HepG2 (cell line): ENCODE results near the gene SWI5. TPM values are rescaled to one million over a fixed set of nuclear protein-coding genes. Genes with fewer than 3 reads are reported as not detected.
A peak's percentile ranks its signal among the peaks of the same experiment; 100 is the strongest.

Source experiments
- ATAC-seq: fragments of 200-7000 bp; cut with Tn5 transposase; 3 replicates; pipeline ENCODE4 v1.9.1; 2020; ENCODE audit warnings: mild to moderate bottlenecking, moderate library complexity
- BruUV-seq: library from RNA; stranded (reverse); fragments of 400-500 nt; replicated peaks from 2 replicates; lab custom pipeline; 2021; lab: Mats Ljungman, UMichigan
- CTCF ChIA-PET: fragments of 300-600 bp; formaldehyde crosslinking; extraction: SDS; loops from one replicate; lab custom pipeline; 2021; ENCODE audit warnings: low total read pairs, inconsistent platforms, low intra/inter-chr PET ratio; lab: Yijun Ruan, JAX
- POLR2A ChIA-PET: fragments of 350-600 bp; sonication (Branson Sonifier 250); formaldehyde crosslinking; loops from one replicate; lab custom pipeline; 2020; ENCODE audit warnings: antibody characterized with exemption, inconsistent platforms; lab: Yijun Ruan, JAX
- DNase-seq: peaks from one replicate; pipeline ENCODE4 v3.0.0-alpha.2; 2015; ENCODE audit warnings: low spot score
- FAIRE-seq: peaks from 3 replicates; lab custom pipeline; 2011; peaks lifted over from hg19 to GRCh38; lab: Jason Lieb, UNC
- H2AFZ ChIP-seq: one replicate; pipeline ENCODE4 v1.6.1; 2011; ENCODE audit warnings: low read length, inconsistent platforms
- H3K27ac ChIP-seq: fragments of 300-600 bp; 3 replicates; pipeline ENCODE4 v1.8.0; 2011; ENCODE audit warnings: mixed run types, mild to moderate bottlenecking, mixed read lengths, low read length, inconsistent platforms; ENCODE audit not compliant: insufficient read depth; ENCODE audit errors: extremely low read length
- H3K27me3 ChIP-seq, 2 experiments: fragments of 200-600 bp in 1 of 2; 2 replicates in 1 of 2; 3 replicates in 1 of 2; pipeline versions ENCODE4 v1.6.0 to v1.8.0; 2011; ENCODE audit warnings: low read length in 2 of 2, mild to moderate bottlenecking in 2 of 2, moderate library complexity in 2 of 2, inconsistent platforms in 1 of 2; ENCODE audit not compliant: insufficient read depth in 2 of 2, control insufficient read depth in 1 of 2
- H3K36me3 ChIP-seq, 2 experiments: fragments of 200-600 bp in 1 of 2; replicated peaks in 1 of 2; 2 replicates in 1 of 2; 3 replicates in 1 of 2; pipeline versions ENCODE4 v1.5.1 to v1.8.0; 2011; ENCODE audit warnings: low read length in 2 of 2, inconsistent platforms in 1 of 2; ENCODE audit not compliant: insufficient read depth in 2 of 2, control insufficient read depth in 1 of 2
- H3K4me1 ChIP-seq: 2 replicates; pipeline ENCODE4 v1.5.1; 2012; ENCODE audit warnings: low read length, inconsistent platforms; ENCODE audit not compliant: insufficient read depth
- H3K4me2 ChIP-seq: 2 replicates; pipeline ENCODE4 v1.6.0; 2011; ENCODE audit warnings: low read depth, low read length, inconsistent platforms
- H3K4me3 ChIP-seq, 3 experiments: fragments of 200-600 bp in 1 of 3; sonication (generic), shearing (Covaris generic) in 1 of 3; replicated peaks in 1 of 3; 2 replicates each; pipeline ENCODE4 v1.5.1; 2011 to 2016; ENCODE audit warnings: low read length in 3 of 3, inconsistent platforms in 2 of 3, low read depth in 2 of 3, mild to moderate bottlenecking in 2 of 3, control low read depth in 1 of 3, mixed read lengths in 1 of 3; ENCODE audit not compliant: insufficient read depth in 1 of 3
- H3K79me2 ChIP-seq: one replicate; pipeline ENCODE4 v1.6.1; 2011; ENCODE audit warnings: low read length, inconsistent platforms; ENCODE audit not compliant: insufficient read depth
- H3K9ac ChIP-seq: 2 replicates; pipeline ENCODE4 v1.6.0; 2011; ENCODE audit warnings: mild to moderate bottlenecking, low read depth, low read length, inconsistent platforms; ENCODE audit not compliant: insufficient read depth
- H3K9me3 ChIP-seq: 2 replicates; pipeline ENCODE4 v1.5.1; 2012; ENCODE audit warnings: mild to moderate bottlenecking, low read length
- H4K20me1 ChIP-seq: 2 replicates; pipeline ENCODE4 v1.6.0; 2011; ENCODE audit warnings: inconsistent platforms, mild to moderate bottlenecking, low read length, moderate library complexity; ENCODE audit not compliant: insufficient read depth
- ARNT2 ChIP-seq: sonication (generic); formaldehyde crosslinking; IDR thresholded peaks from 2 replicates; pipeline ENCODE4 v1.8.0; 2022; ENCODE audit warnings: mild to moderate bottlenecking, low read depth, missing genetic modification reagents, moderate library complexity
- CHCHD3 ChIP-seq: sonication (generic); formaldehyde crosslinking; IDR thresholded peaks from 2 replicates; pipeline ENCODE4 v1.8.0; 2022; ENCODE audit warnings: mild to moderate bottlenecking, missing genetic modification reagents, moderate library complexity
- DPF2 ChIP-seq: sonication (generic); formaldehyde crosslinking; IDR thresholded peaks from 2 replicates; pipeline ENCODE4 v1.4.0; 2020; ENCODE audit warnings: mild to moderate bottlenecking, low read depth, missing genetic modification reagents, borderline replicate concordance
- ELF4 ChIP-seq: sonication (generic); formaldehyde crosslinking; IDR thresholded peaks from 2 replicates; pipeline ENCODE4 v1.5.0; 2020; ENCODE audit warnings: missing genetic modification reagents, mild to moderate bottlenecking, moderate library complexity, borderline replicate concordance
- FOSL1 ChIP-seq: sonication (generic); formaldehyde crosslinking; IDR thresholded peaks from 2 replicates; pipeline ENCODE4 v1.9.0; 2021; ENCODE audit warnings: missing genetic modification reagents, borderline replicate concordance
- HDAC2 ChIP-seq: sonication (generic); formaldehyde crosslinking; IDR thresholded peaks from 2 replicates; pipeline ENCODE4 v1.4.0; 2020; ENCODE audit warnings: missing genetic modification reagents
- JUNB ChIP-seq: sonication (generic); formaldehyde crosslinking; IDR thresholded peaks from 2 replicates; pipeline ENCODE4 v1.8.0; 2022; ENCODE audit warnings: missing genetic modification reagents, mild to moderate bottlenecking, borderline replicate concordance
- NR2F6 ChIP-seq, 2 experiments: IDR thresholded peaks; 2 replicates each; pipeline ENCODE4 v1.6.1; 2016; ENCODE audit warnings: antibody characterized with exemption in 1 of 2, mild to moderate bottlenecking in 1 of 2
- PAWR ChIP-seq: sonication (generic); formaldehyde crosslinking; IDR thresholded peaks from 2 replicates; pipeline ENCODE4 v1.4.0; 2020; ENCODE audit warnings: missing genetic modification reagents, mild to moderate bottlenecking, borderline replicate concordance
- PAX8 ChIP-seq: sonication (generic); formaldehyde crosslinking; IDR thresholded peaks from 2 replicates; pipeline ENCODE4 v1.8.0; 2022; ENCODE audit warnings: mild to moderate bottlenecking, missing genetic modification reagents, borderline replicate concordance
- PHF20 ChIP-seq: sonication (generic); formaldehyde crosslinking; IDR thresholded peaks from 2 replicates; pipeline ENCODE4 v1.5.0; 2020; ENCODE audit warnings: mild to moderate bottlenecking, missing genetic modification reagents
- POLR2G ChIP-seq: fragments of 200-400 bp; formaldehyde crosslinking; IDR thresholded peaks from 2 replicates; pipeline ENCODE4 v1.6.1; 2018; ENCODE audit warnings: mild to moderate bottlenecking, low read depth, low read length, moderate library complexity
- RBM22 ChIP-seq: fragments of 200-400 bp; formaldehyde crosslinking; optimal IDR thresholded peaks from 2 replicates; pipeline ENCODE3; 2017; ENCODE audit warnings: mild to moderate bottlenecking, low read length, moderate library complexity
- TBL1XR1 ChIP-seq: fragments of 150-350 bp; IDR thresholded peaks from 2 replicates; pipeline ENCODE4 v1.6.1; 2014; ENCODE audit warnings: borderline replicate concordance, low read length; ENCODE audit not compliant: partially characterized antibody
- ZNF317 ChIP-seq: sonication (generic); formaldehyde crosslinking; IDR thresholded peaks from 2 replicates; pipeline ENCODE4 v1.5.0; 2020; ENCODE audit warnings: mild to moderate bottlenecking, missing genetic modification reagents
- ZNF383 ChIP-seq: sonication (generic); formaldehyde crosslinking; IDR thresholded peaks from 2 replicates; pipeline ENCODE4 v1.4.0; 2020; ENCODE audit warnings: missing genetic modification reagents, mild to moderate bottlenecking, borderline replicate concordance
- ZNF446 ChIP-seq: sonication (generic); formaldehyde crosslinking; IDR thresholded peaks from 2 replicates; pipeline ENCODE4 v1.5.0; 2020; ENCODE audit warnings: mild to moderate bottlenecking, missing genetic modification reagents
- ZNF567 ChIP-seq: sonication (generic); formaldehyde crosslinking; IDR thresholded peaks from 2 replicates; pipeline ENCODE4 v1.8.1; 2023; ENCODE audit warnings: mild to moderate bottlenecking, missing genetic modification reagents, borderline replicate concordance
- ZNF629 ChIP-seq: sonication (generic); formaldehyde crosslinking; conservative IDR thresholded peaks from 2 replicates; pipeline ENCODE4 v1.5.0; 2020; ENCODE audit warnings: missing genetic modification reagents
- ZNF652 ChIP-seq: IDR thresholded peaks from 2 replicates; pipeline ENCODE4 v1.6.1; 2016; ENCODE audit warnings: low read depth, borderline replicate concordance
- WGBS: methylation state at CpG from one replicate; pipeline ENCODE4 v1.1.6; 2017; ENCODE audit warnings: low lambda C conversion rate; 5-methylcytosine and 5-hydroxymethylcytosine counted together
- in situ Hi-C: cut with HindIII; loops from 2 replicates; pipeline ENCODE4 v1.10.0; 2017; ENCODE audit warnings: low pct_unique_long_range_greater_than_20kb; ENCODE audit not compliant: extremely low pct_ligation_motif_present
- intact Hi-C: fragments of 100-400 bp; cut with micrococcal nuclease; formaldehyde crosslinking; loops from one replicate; pipeline ENCODE4 v1.10.0; 2022; ENCODE audit not compliant: unreplicated experiment
- polyA plus RNA-seq, 8 experiments: library from polyadenylated mRNA; depleted of rRNA in 3 of 8; stranded (reverse) in 7 of 8; unstranded in 1 of 8; fragments of >200 nt; fragmentation: Illumina TruSeq in 4 of 8; extraction: Trizol in 4 of 8; gene quantifications; 2 replicates each; pipeline versions ENCODE4 v1.2.1 to v1.2.3, GENCODE V29; 2011 to 2016; ENCODE audit warnings: low read depth in 4 of 8, missing spikeins in 1 of 8, mixed read lengths in 1 of 8; ENCODE audit not compliant: insufficient read depth in 1 of 8
- total RNA-seq, 5 experiments: library from RNA; depleted of rRNA; stranded (reverse); fragments of >200 nt; fragmentation: Illumina TruSeq; extraction: Trizol; gene quantifications; 2 replicates each; pipeline ENCODE4 v1.2.3, GENCODE V29; 2016; ENCODE audit warnings: low read depth in 1 of 5
- TF ChIP-seq, protein P1 (sequence below): IDR thresholded peaks from 2 replicates; pipeline ENCODE4 v1.6.1; 2016; ENCODE audit warnings: mild to moderate bottlenecking

The SWI5 gene
- total and polyA plus RNA-seq, 2 of the 13 experiments (the other 11 are each of a cell fraction or from before 2014, with no cell fraction given): 39.2 to 41.0 TPM

GRCh38 chr9:128304971-128305288, 28.9 kb downstream of the SWI5 start:
- ChIA-PET POLR2A (interaction anchor here (4.8 kb wide), 1 partner anchor 9 kb away, joined by 34 read pairs; no protein-coding TSS in a partner anchor), CTCF (no interaction called here)
- ATAC-seq (no peak), DNase-seq (no peak), FAIRE-seq (no peak)
- Histone ChIP-seq H2AFZ (no peak overlapping the region), H3K4me3 (no peak overlapping the region), H3K9me3 (no peaks in the 10 kb centered on the region), H3K27me3 (no peaks in the 10 kb centered on the region), H3K9ac (no peak overlapping the region), H3K27ac (no peak overlapping the region), H3K4me1 (peaks cover 5% of the 10 kb centered on the region), H3K36me3 (peaks cover 5 to 13% of the 10 kb centered on the region in 2 experiments; a peak in 4 of 5 replicates), H3K79me2 (no peaks in the 10 kb centered on the region), H4K20me1 (no peaks in the 10 kb centered on the region), H3K4me2 (no peak overlapping the region)
- TF ChIP-seq NR2F6 (IDR thresholded peaks at IDR 0.05): no peak
- TF ChIP-seq NR2F6 (CRISPR knock-in tag; IDR thresholded peaks at IDR 0.05): no peak
- TF ChIP-seq HDAC2 (CRISPR knock-in tag): no peak
- no peak for TF ChIP-seq TBL1XR1
- peak; percentile 43; the same call in 1 of the 2 replicates for TF ChIP-seq POLR2G
- TF ChIP-seq RBM22: peak; percentile 31
- TF ChIP-seq PAX8 (CRISPR knock-in tag): no peak
- TF ChIP-seq ZNF652: no peak
- no peak for TF ChIP-seq ZNF317 (CRISPR knock-in tag)
- BruUV-seq: no TSS peak
- in situ Hi-C loops: no loop called here
- WGBS: 72% methylated on average over 5 of the region's 5 CpGs
- intact Hi-C loops: no loop called here

DNA sequence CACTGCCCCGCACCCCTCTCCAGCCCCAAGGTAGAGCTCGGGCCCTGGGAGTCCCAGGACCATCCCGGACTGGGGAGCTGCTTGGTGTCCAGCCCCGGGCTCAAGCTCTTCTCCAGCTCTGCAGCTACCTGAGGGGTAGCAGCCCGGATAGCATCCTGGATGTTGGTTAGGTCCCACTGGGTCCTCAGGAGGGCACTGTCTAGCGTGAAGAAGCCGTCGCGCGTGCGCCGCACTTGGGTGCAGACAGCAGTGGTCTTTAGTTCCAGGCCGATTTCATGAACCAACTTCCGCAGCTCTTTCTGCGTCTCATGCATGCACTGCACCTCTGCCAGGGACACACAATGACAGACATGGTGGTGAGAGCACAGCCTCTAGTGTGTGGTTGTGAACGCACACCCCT, 33.5 kb downstream of the SWI5 start:
- intact Hi-C loops (no loop called here), in situ Hi-C loops (no loop called here)
- no peaks in the 10 kb centered on the region for H3K9me3 ChIP-seq
- no peak overlapping the region for H3K4me3 ChIP-seq
- H4K20me1 ChIP-seq: no peaks in the 10 kb centered on the region
- ATAC-seq: no peak
- no peak for DNase-seq
- ChIA-PET CTCF (no interaction called here), POLR2A (interaction anchor here (3.0 kb wide), 1 partner anchor 10 kb away, joined by 15 read pairs; no protein-coding TSS in a partner anchor)
- no peak overlapping the region for H3K27ac ChIP-seq
- no peaks in the 10 kb centered on the region for H3K27me3 ChIP-seq
- FAIRE-seq: no peak
- no peak overlapping the region for H2AFZ ChIP-seq
- H3K36me3 ChIP-seq: peaks cover 15 to 38% of the 10 kb centered on the region in 2 experiments
- WGBS: 92% methylated on average over 10 of the region's 16 CpGs
- no peaks in the 10 kb centered on the region for H3K4me1 ChIP-seq
- BruUV-seq: no TSS peak
- no peak overlapping the region for H3K4me2 ChIP-seq
- no peak overlapping the region for H3K9ac ChIP-seq
- H3K79me2 ChIP-seq: no peaks in the 10 kb centered on the region
- TF ChIP-seq ZNF383 (no peak), FOSL1 (CRISPR knock-in tag) (no peak), JUNB (CRISPR knock-in tag) (no peak), PAWR (CRISPR knock-in tag) (no peak), DPF2 (CRISPR knock-in tag) (no peak), ZNF567 (CRISPR knock-in tag) (no peak), PHF20 (no peak), ZNF446 (CRISPR knock-in tag) (no peak), CHCHD3 (CRISPR knock-in tag) (no peak), ZNF629 (no peak), ARNT2 (CRISPR knock-in tag) (no peak), ELF4 (no peak)
- TF ChIP-seq, protein P1, sequence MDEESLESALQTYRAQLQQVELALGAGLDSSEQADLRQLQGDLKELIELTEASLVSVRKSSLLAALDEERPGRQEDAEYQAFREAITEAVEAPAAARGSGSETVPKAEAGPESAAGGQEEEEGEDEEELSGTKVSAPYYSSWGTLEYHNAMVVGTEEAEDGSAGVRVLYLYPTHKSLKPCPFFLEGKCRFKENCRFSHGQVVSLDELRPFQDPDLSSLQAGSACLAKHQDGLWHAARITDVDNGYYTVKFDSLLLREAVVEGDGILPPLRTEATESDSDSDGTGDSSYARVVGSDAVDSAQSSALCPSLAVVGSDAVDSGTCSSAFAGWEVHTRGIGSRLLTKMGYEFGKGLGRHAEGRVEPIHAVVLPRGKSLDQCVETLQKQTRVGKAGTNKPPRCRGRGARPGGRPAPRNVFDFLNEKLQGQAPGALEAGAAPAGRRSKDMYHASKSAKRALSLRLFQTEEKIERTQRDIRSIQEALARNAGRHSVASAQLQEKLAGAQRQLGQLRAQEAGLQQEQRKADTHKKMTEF (CRISPR knock-in tag): no peak
